GM19463 (cell line): ENCODE results near the gene ZCWPW1.
"Not testable (repeated sequence)": the region's sequence is repeated elsewhere in the genome, so short reads cannot be mapped to it uniquely, and the experiment has no call there.

ENCODE experiments used
- ATAC-seq: cut with Tn5 transposase; IDR thresholded peaks from one replicate; pipeline ENCODE4 v1.9.1; 2021; ENCODE audit warnings: mild to moderate bottlenecking, moderate library complexity; ENCODE audit not compliant: unreplicated experiment

ZCWPW1 gene

GRCh38 chr7:100358857-100359212 is 69.7 kb downstream of the ZCWPW1 start:
- no peak for ATAC-seq

GRCh38 chr7:100358027-100358856 is 70.3 kb downstream of the ZCWPW1 start, which contains the start of gene PILRB:
Gene PILRB, plus strand, starts transcription at chr7:100358117. Its CDS starts 186 bp downstream, at chr7:100358303.
- ATAC-seq, result no peak

DNA sequence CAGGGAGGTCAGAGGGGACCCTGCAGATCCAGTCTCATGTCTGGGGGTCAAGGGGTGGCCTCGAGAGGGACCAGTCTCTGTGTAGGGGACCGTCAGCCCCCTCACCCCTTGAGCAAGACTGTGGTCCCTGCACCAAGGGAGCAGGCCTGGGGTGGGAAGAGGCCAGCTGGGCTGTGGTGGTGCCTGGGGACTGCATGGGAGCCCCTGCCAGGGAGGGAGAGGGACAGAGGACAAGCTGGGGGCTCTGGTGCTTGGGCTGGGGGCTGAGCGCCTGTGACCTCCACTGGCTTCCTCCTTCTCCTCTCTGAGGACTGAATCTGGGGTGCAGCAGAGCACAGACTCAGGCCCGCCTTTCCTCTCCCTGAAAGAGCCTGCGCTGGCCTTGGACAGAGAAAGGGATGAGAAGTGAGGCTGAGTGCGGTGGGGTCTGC is 71.4 kb downstream of the ZCWPW1 start:
- no peak for ATAC-seq

DNA sequence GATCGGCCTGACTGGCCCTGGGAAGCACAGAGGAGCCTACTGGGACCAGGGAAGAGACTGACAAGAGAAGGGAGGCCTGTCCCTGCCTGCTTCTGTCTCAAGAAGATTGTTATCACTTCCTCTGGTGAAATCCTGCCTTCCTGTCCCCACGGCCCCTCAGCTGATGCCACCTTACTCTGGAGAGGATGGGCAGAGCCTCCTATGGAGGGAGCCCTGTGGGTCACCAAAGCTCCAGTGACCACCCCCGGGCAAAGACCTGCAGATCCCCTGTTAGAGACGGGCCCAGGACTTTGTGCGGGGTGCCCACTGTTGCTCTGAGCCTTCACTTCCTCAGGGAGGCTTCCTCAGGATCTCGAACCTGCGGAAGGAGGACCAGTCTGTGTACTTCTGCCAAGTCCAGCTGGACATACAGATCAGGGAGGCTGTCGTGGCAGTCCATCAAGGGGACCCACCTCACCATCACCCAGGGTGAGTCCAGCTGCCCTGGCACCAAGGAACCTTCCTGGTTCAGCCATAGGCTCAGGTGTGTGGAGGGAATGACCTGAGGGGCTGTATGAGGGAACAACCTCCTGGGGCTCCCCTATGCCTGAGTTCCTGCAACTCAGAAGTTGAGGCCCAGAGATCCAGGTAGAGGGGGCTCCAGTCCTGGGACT is 72.0 kb downstream of the ZCWPW1 start:
- ATAC-seq, result no peak

- ATAC-seq, result no peak
Measured at GRCh38 chr7:100353685-100354330, 74.7 kb downstream of the ZCWPW1 start.

DNA sequence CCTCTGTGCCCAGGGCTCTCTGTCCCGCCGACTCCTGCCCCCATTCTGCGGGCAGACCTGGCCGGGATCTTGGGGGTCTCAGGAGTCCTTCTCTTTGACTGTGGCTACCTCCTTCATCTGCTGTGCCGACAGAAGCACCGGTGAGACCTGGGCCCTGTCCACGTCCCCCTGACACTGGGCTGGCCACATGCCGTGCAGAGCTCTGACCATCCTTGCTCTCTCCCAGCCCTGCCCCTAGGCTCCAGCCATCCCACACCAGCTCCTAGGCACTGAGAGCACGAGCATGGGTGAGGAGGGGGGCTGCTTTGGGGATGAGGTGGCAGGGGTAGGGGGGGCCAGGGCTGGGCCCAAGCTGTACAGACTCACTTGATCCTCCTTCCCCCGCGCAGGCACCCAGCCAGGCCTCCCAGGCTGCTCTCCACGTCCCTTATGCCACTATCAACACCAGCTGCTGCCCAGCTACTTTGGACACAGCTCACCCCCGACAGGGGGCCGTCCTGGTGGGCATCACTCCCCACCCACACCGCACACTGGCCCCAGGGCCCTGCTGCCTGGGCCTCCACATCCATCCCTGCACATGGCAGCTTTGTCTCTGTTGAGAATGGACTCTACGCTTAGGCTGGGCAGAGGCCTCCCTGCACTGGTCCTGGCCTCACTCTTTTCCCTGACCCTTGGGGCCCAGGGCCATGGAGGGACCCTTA is 75.4 kb downstream of the ZCWPW1 start:
- ATAC-seq, result no peak

GRCh38 chr7:100352230-100352781 is 76.2 kb downstream of the ZCWPW1 start:
- not testable (repeated sequence) for ATAC-seq

- no peak for ATAC-seq
Measured at GRCh38 chr7:100351657-100352058, 76.8 kb downstream of the ZCWPW1 start.
